Panc1 (cell line): Measurements from ENCODE around the gene KIRREL3. TPM values are rescaled to one million over a fixed set of nuclear protein-coding genes. Genes with fewer than 3 reads are reported as not detected.

Experiments
- ATAC-seq: fragments of 200-7000 bp; cut with Tn5 transposase; 2 replicates; pipeline ENCODE4 v1.9.1; 2020; ENCODE audit warnings: mild to moderate bottlenecking, moderate library complexity
- BruUV-seq: library from RNA; stranded (reverse); fragments of 400-500 nt; replicated peaks from 2 replicates; lab custom pipeline; 2021; lab: Mats Ljungman, UMichigan
- CTCF ChIA-PET: fragments of 300-600 bp; sonication (Branson Sonifier 250); formaldehyde crosslinking; loops from one replicate; lab custom pipeline; 2022; ENCODE audit warnings: antibody characterized with exemption; lab: Charles Lee
- POLR2A ChIA-PET: fragments of 300-600 bp; sonication (Branson Sonifier 250); formaldehyde crosslinking; loops from one replicate; lab custom pipeline; 2022; ENCODE audit warnings: antibody characterized with exemption; lab: Charles Lee
- DNase-seq: peaks from one replicate; pipeline ENCODE4 v3.0.0-alpha.2; 2010; ENCODE audit warnings: low read depth, low spot score
- H3K27ac ChIP-seq: 2 replicates; pipeline ENCODE4 v1.5.1; 2011; ENCODE audit warnings: mild to moderate bottlenecking, low read length, inconsistent platforms
- H3K27me3 ChIP-seq: fragments of 200-500 bp; sonication (Bioruptor generic); 2 replicates; pipeline ENCODE4 v1.6.0; 2014; ENCODE audit warnings: low read length, inconsistent platforms; ENCODE audit not compliant: control insufficient read depth, insufficient read depth
- H3K36me3 ChIP-seq: fragments of 200-500 bp; sonication (Bioruptor generic); 2 replicates; pipeline ENCODE4 v1.5.1; 2014; ENCODE audit warnings: inconsistent platforms, mild to moderate bottlenecking, low read length, moderate library complexity; ENCODE audit not compliant: control insufficient read depth, insufficient read depth
- H3K4me1 ChIP-seq: 2 replicates; pipeline ENCODE4 v1.5.1; 2011; ENCODE audit warnings: inconsistent platforms, mild to moderate bottlenecking, low read length, moderate library complexity; ENCODE audit not compliant: control insufficient read depth, insufficient read depth
- H3K4me3 ChIP-seq, 2 experiments: 2 replicates each; pipeline ENCODE4 v1.5.1; 2011 to 2012; ENCODE audit warnings: low read depth in 2 of 2, low read length in 2 of 2, mild to moderate bottlenecking in 2 of 2, inconsistent platforms in 1 of 2, moderate library complexity in 1 of 2
- H3K9me3 ChIP-seq: fragments of 200-500 bp; sonication (Bioruptor generic); 2 replicates; pipeline ENCODE4 v1.5.1; 2014; ENCODE audit warnings: low read depth, mild to moderate bottlenecking, inconsistent platforms, low read length, moderate library complexity; ENCODE audit not compliant: control insufficient read depth, insufficient read depth
- POLR2AphosphoS5 ChIP-seq: IDR thresholded peaks from 2 replicates; pipeline ENCODE4 v1.6.1; 2012; ENCODE audit warnings: mild to moderate bottlenecking, low read depth, low read length, moderate library complexity
- REST ChIP-seq, 2 experiments: IDR thresholded peaks; 2 replicates each; pipeline ENCODE4 v1.6.1; 2011 to 2012; ENCODE audit warnings: low read depth in 2 of 2, control low read depth in 1 of 2, low read length in 1 of 2, mild to moderate bottlenecking in 1 of 2, moderate library complexity in 1 of 2; ENCODE audit not compliant: insufficient read depth in 1 of 2
- SIN3A ChIP-seq: IDR thresholded peaks from 2 replicates; pipeline ENCODE4 v1.6.1; 2012; ENCODE audit warnings: low read depth, mild to moderate bottlenecking, low read length, moderate library complexity, borderline replicate concordance; ENCODE audit not compliant: insufficient read depth
- TCF7L2 ChIP-seq: IDR thresholded peaks from 2 replicates; pipeline ENCODE4 v1.6.1; 2011; ENCODE audit warnings: mild to moderate bottlenecking, low read depth, low read length, inconsistent platforms
- in situ Hi-C: cut with HindIII; loops from 2 replicates; pipeline ENCODE4 v1.10.0; 2016; ENCODE audit warnings: low sequenced_read_pairs, low pct_unique_long_range_greater_than_20kb
- intact Hi-C: fragments of 100-400 bp; cut with micrococcal nuclease; formaldehyde crosslinking; loops from one replicate; pipeline ENCODE4 v1.10.0; 2022; ENCODE audit not compliant: unreplicated experiment
- total RNA-seq: library from RNA; stranded (reverse); gene quantifications from one replicate; pipeline ENCODE4 v1.2.1, GENCODE V29; 2021; ENCODE audit not compliant: unreplicated experiment
- TF ChIP-seq, protein P1 (sequence below): fragments of 450-650 bp; IDR thresholded peaks from 2 replicates; pipeline ENCODE4 v1.5.1; 2017; ENCODE audit warnings: mild to moderate bottlenecking

Gene KIRREL3
- total RNA-seq, 1 experiment from 2014 or later: 0.36 TPM

- no peak overlapping the region for H3K27ac ChIP-seq
- POLR2A ChIA-PET: no interaction called here
- in situ Hi-C loops: no loop called here
- ATAC-seq: no peak
- no peaks in the 10 kb centered on the region for H3K4me1 ChIP-seq
- CTCF ChIA-PET: no interaction called here
- TF ChIP-seq, protein P1, sequence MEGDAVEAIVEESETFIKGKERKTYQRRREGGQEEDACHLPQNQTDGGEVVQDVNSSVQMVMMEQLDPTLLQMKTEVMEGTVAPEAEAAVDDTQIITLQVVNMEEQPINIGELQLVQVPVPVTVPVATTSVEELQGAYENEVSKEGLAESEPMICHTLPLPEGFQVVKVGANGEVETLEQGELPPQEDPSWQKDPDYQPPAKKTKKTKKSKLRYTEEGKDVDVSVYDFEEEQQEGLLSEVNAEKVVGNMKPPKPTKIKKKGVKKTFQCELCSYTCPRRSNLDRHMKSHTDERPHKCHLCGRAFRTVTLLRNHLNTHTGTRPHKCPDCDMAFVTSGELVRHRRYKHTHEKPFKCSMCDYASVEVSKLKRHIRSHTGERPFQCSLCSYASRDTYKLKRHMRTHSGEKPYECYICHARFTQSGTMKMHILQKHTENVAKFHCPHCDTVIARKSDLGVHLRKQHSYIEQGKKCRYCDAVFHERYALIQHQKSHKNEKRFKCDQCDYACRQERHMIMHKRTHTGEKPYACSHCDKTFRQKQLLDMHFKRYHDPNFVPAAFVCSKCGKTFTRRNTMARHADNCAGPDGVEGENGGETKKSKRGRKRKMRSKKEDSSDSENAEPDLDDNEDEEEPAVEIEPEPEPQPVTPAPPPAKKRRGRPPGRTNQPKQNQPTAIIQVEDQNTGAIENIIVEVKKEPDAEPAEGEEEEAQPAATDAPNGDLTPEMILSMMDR: no peak
- TF ChIP-seq REST (IDR thresholded peaks at IDR 0.05; ENCODE audit: insufficient read depth in 1 of 2, low read depth in 2 of 2, low read length in 1 of 2) (no peak), TCF7L2 (no peak), SIN3A (no peak), POLR2AphosphoS5 (no peak)
- H3K4me3 ChIP-seq: no peak overlapping the region
- BruUV-seq: no TSS peak
- no peak for DNase-seq
- no peaks in the 10 kb centered on the region for H3K9me3 ChIP-seq
- H3K27me3 ChIP-seq: no peaks in the 10 kb centered on the region; the same call in 1 of the 2 replicates
- intact Hi-C loops: no loop called here
- no peaks in the 10 kb centered on the region for H3K36me3 ChIP-seq
These were observed 86.4 kb downstream of the KIRREL3 start for GRCh38 chr11:126914166-126914565.

- Histone ChIP-seq H3K36me3 (no peaks in the 10 kb centered on the region), H3K27ac (no peak overlapping the region), H3K27me3 (peaks cover 2% of the 10 kb centered on the region; the same call in 1 of the 2 replicates), H3K4me3 (no peak overlapping the region), H3K9me3 (no peaks in the 10 kb centered on the region), H3K4me1 (no peaks in the 10 kb centered on the region)
- TF ChIP-seq, protein P1: no peak
- TF ChIP-seq TCF7L2 (no peak), POLR2AphosphoS5 (no peak), REST (IDR thresholded peaks at IDR 0.05; ENCODE audit: insufficient read depth in 1 of 2, low read depth in 2 of 2, low read length in 1 of 2) (no peak), SIN3A (no peak)
- intact Hi-C loops: no loop called here
- BruUV-seq: no TSS peak
- DNase-seq: no peak
- no peak for ATAC-seq
- in situ Hi-C loops: no loop called here
- ChIA-PET CTCF (no interaction called here), POLR2A (no interaction called here)
These were observed 96.0 kb downstream of the KIRREL3 start for GRCh38 chr11:126904520-126904919.
